Activated CD8-positive, alpha-beta memory T cell treated with anti-CD3 and anti-CD28 coated beads, Interleukin-2, amount 50 U/mL, for 48 hours (primary cell): ENCODE results near the gene MMP25.

Experiments
- DNase-seq: peaks from one replicate; pipeline ENCODE4 v3.0.0-alpha.2; 2020

MMP25 gene

GRCh38 chr16:3097266-3097665 lies 50.9 kb downstream of the MMP25 start:
- no peak for DNase-seq

GRCh38 chr16:3098459-3099394 lies 52.4 kb downstream of the MMP25 start, which contains the start of gene ZSCAN10:
Gene ZSCAN10, minus strand, starts transcription at chr16:3099294. Its CDS starts 6,357 bp downstream, at chr16:3092937.
- DNase-seq, result no peak

GRCh38 chr16:3099395-3099731 lies 53.0 kb downstream of the MMP25 start:
- no peak for DNase-seq

- peak; percentile 95 for DNase-seq
Measured at GRCh38 chr16:3099732-3100499, 53.6 kb downstream of the MMP25 start.

- peak; percentile 74 for DNase-seq
Measured at GRCh38 chr16:3101018-3101840, 54.9 kb downstream of the MMP25 start.

GRCh38 chr16:3101841-3102470 lies 55.6 kb downstream of the MMP25 start:
- no peak for DNase-seq

- DNase-seq, result peak; percentile 97
Measured at GRCh38 chr16:3106205-3106928, 60.0 kb downstream of the MMP25 start.
